Natural killer cell (primary cell): ENCODE results near the gene ARMC3. TPM values are rescaled to one million over a fixed set of nuclear protein-coding genes. Genes with fewer than 3 reads are reported as not detected.

Experiments used
- ATAC-seq, 3 donors: fragments of 150-1000 bp in 2 of 3; fragments of 200-7000 bp in 1 of 3; cut with Tn5 transposase; 1 replicate in 1 of 3; 2 replicates in 2 of 3; pipeline ENCODE4 v1.10.0; 2021; ENCODE audit warnings: mild to moderate bottlenecking in 2 of 3, moderate library complexity in 2 of 3
- DNase-seq, 2 donors: peaks; one replicate each; pipeline versions ENCODE4 v3.0.0 to v3.0.0-alpha.2; 2013 to 2021; ENCODE audit warnings: mixed read lengths in 1 of 2
- H3K27ac ChIP-seq: one replicate; pipeline ENCODE4 v1.5.1; 2013; ENCODE audit warnings: mild to moderate bottlenecking, low read length
- H3K27me3 ChIP-seq: one replicate; pipeline ENCODE4 v1.6.1; 2013; ENCODE audit warnings: low read length; ENCODE audit not compliant: control insufficient read depth, insufficient read depth
- H3K36me3 ChIP-seq: one replicate; pipeline ENCODE4 v1.6.1; 2013; ENCODE audit warnings: low read length; ENCODE audit not compliant: control insufficient read depth, insufficient read depth
- H3K4me1 ChIP-seq: one replicate; pipeline ENCODE4 v1.6.1; 2013; ENCODE audit warnings: low read length; ENCODE audit not compliant: control insufficient read depth, insufficient read depth
- H3K4me3 ChIP-seq: one replicate; pipeline ENCODE4 v1.5.1; 2013; ENCODE audit warnings: low read length
- H3K9me3 ChIP-seq: one replicate; pipeline ENCODE4 v1.6.1; 2013; ENCODE audit warnings: low read length; ENCODE audit not compliant: control insufficient read depth, insufficient read depth
- H3K27ac Mint-ChIP-seq, 2 donors: one replicate each; pipeline ENCODE4 v1.8.0; 2022; ENCODE audit warnings: mild to moderate bottlenecking in 2 of 2, mixed read lengths in 2 of 2, moderate library complexity in 1 of 2
- H3K27me3 Mint-ChIP-seq, 2 donors: one replicate each; pipeline ENCODE4 v1.8.0; 2022; ENCODE audit warnings: low read depth in 2 of 2, mixed read lengths in 2 of 2
- H3K36me3 Mint-ChIP-seq: one replicate; pipeline ENCODE4 v1.8.0; 2022; ENCODE audit warnings: mixed read lengths
- H3K4me1 Mint-ChIP-seq, 2 donors: one replicate each; pipeline ENCODE4 v1.8.0; 2022; ENCODE audit warnings: mixed read lengths in 2 of 2
- H3K4me3 Mint-ChIP-seq: one replicate; pipeline ENCODE4 v1.8.0; 2022; ENCODE audit warnings: mild to moderate bottlenecking, moderate library complexity, mixed read lengths
- H3K9me3 Mint-ChIP-seq, 2 donors: one replicate each; pipeline ENCODE4 v1.8.0; 2022; ENCODE audit warnings: mixed read lengths in 2 of 2
- WGBS: methylation state at CpG from one replicate; pipeline ENCODE4 v1.1.7; 2013; ENCODE audit warnings: missing lambda C conversion rate; ENCODE audit not compliant: insufficient coverage; 5-methylcytosine and 5-hydroxymethylcytosine counted together
- intact Hi-C: fragments of 100-400 bp; cut with micrococcal nuclease; formaldehyde crosslinking; loops from one replicate; pipeline ENCODE4 v1.14.2; 2022
- total RNA-seq, 4 donors: library from RNA; stranded (reverse); fragments of 120-200 nt in 1 of 4; gene quantifications; one replicate each; pipeline versions ENCODE4 v1.2.3 to v1.2.4, GENCODE V29; 2013 to 2022
- TF ChIP-seq, protein P1 (sequence below): fragments of 200-600 bp; IDR thresholded peaks from one replicate; pipeline ENCODE4 v1.8.0; 2022; ENCODE audit warnings: antibody characterized with exemption

Gene ARMC3
- total RNA-seq, 3 donors from 2014 or later (not counting 1 experiment from before 2014, with no cell fraction given): 0.65 to 0.68 TPM; not detected in 1

DNA sequence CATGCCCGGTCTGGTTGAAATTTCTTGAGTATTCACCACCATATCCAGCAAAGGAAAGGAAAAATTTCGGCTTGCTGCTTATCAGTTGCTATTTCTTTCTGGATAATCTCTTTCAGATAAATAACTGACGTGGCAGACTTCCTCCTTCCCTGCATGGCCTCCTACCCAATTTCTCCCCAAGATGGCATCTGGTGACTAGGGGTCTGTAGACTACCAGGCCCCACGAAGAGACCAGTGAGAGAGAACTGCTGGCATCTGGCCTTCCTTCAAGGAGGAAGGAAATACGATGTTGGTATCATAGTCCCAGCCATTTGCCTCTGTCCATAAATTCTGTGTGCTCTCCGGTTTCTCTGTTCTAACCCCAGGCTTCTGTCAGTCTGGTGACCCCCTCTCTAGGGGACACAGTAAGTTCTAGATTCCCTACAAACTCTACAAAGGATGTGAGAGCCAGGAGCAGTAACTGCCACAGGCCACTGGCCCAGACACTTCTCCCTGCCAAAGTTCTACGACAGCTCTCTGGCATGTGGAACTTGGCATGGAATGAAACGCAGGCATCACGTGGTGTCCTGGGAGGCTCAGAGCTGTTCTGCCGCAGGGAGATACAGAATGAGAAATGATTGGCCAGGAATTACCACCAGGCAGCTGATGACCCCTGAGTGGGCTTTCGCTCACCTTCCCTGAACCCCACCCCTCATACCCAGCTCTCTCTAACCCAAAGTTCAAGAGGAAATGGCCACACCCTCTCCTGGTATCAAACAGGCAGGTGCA lies 137.5 kb downstream of the ARMC3 start:
- Mint-ChIP-seq H3K27me3 (peaks cover 12 to 14% of the 10 kb centered on the region in 2 donors), H3K27ac (no peak overlapping the region), H3K36me3 (no peaks in the 10 kb centered on the region), H3K4me3 (no peak overlapping the region), H3K4me1 (peaks cover 0 to 6% of the 10 kb centered on the region in 2 donors), H3K9me3 (no peaks in the 10 kb centered on the region)
- no peak overlapping the region for H3K27ac ChIP-seq
- DNase-seq (no peak), ATAC-seq (no peak)
- H3K27me3 ChIP-seq: no peaks in the 10 kb centered on the region
- H3K9me3 ChIP-seq: no peaks in the 10 kb centered on the region
- H3K36me3 ChIP-seq: no peaks in the 10 kb centered on the region
- TF ChIP-seq, protein P1, sequence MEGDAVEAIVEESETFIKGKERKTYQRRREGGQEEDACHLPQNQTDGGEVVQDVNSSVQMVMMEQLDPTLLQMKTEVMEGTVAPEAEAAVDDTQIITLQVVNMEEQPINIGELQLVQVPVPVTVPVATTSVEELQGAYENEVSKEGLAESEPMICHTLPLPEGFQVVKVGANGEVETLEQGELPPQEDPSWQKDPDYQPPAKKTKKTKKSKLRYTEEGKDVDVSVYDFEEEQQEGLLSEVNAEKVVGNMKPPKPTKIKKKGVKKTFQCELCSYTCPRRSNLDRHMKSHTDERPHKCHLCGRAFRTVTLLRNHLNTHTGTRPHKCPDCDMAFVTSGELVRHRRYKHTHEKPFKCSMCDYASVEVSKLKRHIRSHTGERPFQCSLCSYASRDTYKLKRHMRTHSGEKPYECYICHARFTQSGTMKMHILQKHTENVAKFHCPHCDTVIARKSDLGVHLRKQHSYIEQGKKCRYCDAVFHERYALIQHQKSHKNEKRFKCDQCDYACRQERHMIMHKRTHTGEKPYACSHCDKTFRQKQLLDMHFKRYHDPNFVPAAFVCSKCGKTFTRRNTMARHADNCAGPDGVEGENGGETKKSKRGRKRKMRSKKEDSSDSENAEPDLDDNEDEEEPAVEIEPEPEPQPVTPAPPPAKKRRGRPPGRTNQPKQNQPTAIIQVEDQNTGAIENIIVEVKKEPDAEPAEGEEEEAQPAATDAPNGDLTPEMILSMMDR: no peak
- H3K4me1 ChIP-seq: no peaks in the 10 kb centered on the region
- 70% methylated on average over 11 of the region's 11 CpGs for WGBS
- intact Hi-C loops: no loop called here
- no peak overlapping the region for H3K4me3 ChIP-seq

DNA sequence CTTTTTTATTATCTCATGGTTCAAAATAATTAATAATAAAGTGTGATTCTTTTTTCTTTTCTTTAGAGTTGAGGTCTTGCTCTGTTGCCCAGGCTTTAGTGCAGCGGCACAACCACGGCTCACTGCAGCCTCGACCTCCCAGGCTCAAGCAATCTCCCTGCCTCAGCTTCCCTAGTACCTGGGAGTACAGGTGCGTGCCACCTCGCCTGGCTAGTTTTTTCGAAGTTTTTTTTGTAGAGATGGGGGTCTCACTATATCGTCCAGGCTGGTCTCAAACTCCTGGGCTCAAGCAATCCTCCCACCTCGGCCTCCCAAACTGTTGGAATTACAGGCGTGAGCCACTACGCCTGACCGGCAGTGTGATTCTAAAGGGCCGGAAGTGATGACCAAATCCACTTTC lies 139.5 kb downstream of the ARMC3 start:
- ATAC-seq (no peak), DNase-seq (no peak)
- no peak overlapping the region for H3K27ac ChIP-seq
- 86% methylated on average over 12 of the region's 12 CpGs for WGBS
- intact Hi-C loops: no loop called here
- no peaks in the 10 kb centered on the region for H3K36me3 ChIP-seq
- H3K9me3 ChIP-seq: no peaks in the 10 kb centered on the region
- Mint-ChIP-seq H3K27me3 (peaks cover 8 to 14% of the 10 kb centered on the region in 2 donors), H3K4me1 (peaks cover 0 to 6% of the 10 kb centered on the region in 2 donors), H3K9me3 (no peaks in the 10 kb centered on the region), H3K4me3 (no peak overlapping the region), H3K36me3 (no peaks in the 10 kb centered on the region), H3K27ac (no peak overlapping the region)
- no peaks in the 10 kb centered on the region for H3K4me1 ChIP-seq
- H3K4me3 ChIP-seq: no peak overlapping the region
- H3K27me3 ChIP-seq: no peaks in the 10 kb centered on the region
- TF ChIP-seq, protein P1: no peak

DNA sequence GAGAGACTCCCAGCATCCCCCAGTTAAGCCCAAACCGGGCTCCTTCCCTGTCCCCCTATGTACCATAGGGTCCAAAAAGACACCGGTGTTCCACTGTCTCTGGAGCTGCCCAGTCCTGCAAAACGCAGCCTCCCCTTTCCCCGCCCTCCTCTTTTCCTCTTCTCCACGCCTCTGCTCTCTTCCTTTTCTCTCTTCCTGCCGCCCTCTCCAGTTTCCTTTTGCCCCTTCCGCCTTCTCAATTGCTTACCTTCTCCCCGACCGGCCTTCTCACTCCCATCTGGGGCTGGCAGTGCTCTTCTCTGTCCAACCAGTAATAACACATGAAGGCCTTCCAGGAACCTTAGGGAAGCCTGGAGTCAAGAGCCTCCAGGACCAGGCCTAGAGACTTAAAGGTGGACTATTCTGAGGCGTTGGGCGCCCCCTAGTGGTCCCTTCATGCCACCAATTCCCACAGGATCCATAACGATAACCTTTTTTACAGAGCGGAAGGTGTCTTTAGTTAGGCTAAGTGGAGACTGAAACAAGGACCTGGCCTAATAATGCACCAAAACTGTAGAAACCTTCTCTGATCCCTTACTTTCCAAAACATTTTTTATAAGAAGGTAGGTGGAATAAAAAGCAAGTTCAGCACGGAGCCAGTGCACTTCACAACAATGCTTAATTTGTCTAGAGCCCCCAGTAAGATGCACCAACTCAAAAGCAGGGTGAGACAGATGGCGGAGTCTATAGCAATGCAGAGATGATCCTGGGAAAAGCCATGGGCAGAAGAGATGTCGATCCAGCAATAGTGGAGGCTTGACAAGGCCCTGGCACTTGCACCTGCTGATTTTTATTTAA lies 140.3 kb downstream of the ARMC3 start:
- H3K4me1 ChIP-seq: no peaks in the 10 kb centered on the region
- H3K36me3 ChIP-seq: no peaks in the 10 kb centered on the region
- no peak overlapping the region for H3K27ac ChIP-seq
- H3K9me3 ChIP-seq: no peaks in the 10 kb centered on the region
- no peaks in the 10 kb centered on the region for H3K9me3 Mint-ChIP-seq
- DNase-seq: peak; percentile 55 to 82
- H3K27me3 Mint-ChIP-seq: peaks cover 11 to 14% of the 10 kb centered on the region in 2 donors
- H3K27me3 ChIP-seq: no peaks in the 10 kb centered on the region
- 59% methylated on average over 14 of the region's 16 CpGs for WGBS
- TF ChIP-seq, protein P1: peak; percentile 89
- H3K4me1 Mint-ChIP-seq: peaks cover 0 to 6% of the 10 kb centered on the region in 2 donors
- H3K4me3 Mint-ChIP-seq: no peak overlapping the region
- no peak overlapping the region for H3K4me3 ChIP-seq
- H3K36me3 Mint-ChIP-seq: no peaks in the 10 kb centered on the region
- H3K27ac Mint-ChIP-seq: no peak overlapping the region
- intact Hi-C loops: loop anchor here (2.0 kb wide), 1 partner anchor 1075 kb away; no protein-coding TSS in a partner anchor
- peak; percentile 53 to 78 (median 75) for ATAC-seq
